Keratinocyte (primary cell): ENCODE data around the gene CIPC.
A peak's percentile ranks its signal among the peaks of the same experiment; 100 is the strongest.

ENCODE experiments used
- EZH2 ChIP-seq: IDR thresholded peaks from one replicate; pipeline ENCODE4 v1.6.1; 2012; ENCODE audit warnings: inconsistent platforms, mild to moderate bottlenecking, low read length, moderate library complexity
- TF ChIP-seq, protein P1 (sequence below), 3 experiments: IDR thresholded peaks in 1 of 3; conservative IDR thresholded peaks in 1 of 3; optimal IDR thresholded peaks in 1 of 3; 2 replicates in 2 of 3; 3 replicates in 1 of 3; pipeline versions ENCODE3 to v1.5.1; 2011; ENCODE audit warnings: low read length in 3 of 3, mild to moderate bottlenecking in 3 of 3, moderate library complexity in 2 of 3, control low read depth in 1 of 3, inconsistent platforms in 1 of 3; ENCODE audit not compliant: insufficient read depth in 2 of 3; ENCODE audit errors: extremely low read depth in 1 of 3

DNA sequence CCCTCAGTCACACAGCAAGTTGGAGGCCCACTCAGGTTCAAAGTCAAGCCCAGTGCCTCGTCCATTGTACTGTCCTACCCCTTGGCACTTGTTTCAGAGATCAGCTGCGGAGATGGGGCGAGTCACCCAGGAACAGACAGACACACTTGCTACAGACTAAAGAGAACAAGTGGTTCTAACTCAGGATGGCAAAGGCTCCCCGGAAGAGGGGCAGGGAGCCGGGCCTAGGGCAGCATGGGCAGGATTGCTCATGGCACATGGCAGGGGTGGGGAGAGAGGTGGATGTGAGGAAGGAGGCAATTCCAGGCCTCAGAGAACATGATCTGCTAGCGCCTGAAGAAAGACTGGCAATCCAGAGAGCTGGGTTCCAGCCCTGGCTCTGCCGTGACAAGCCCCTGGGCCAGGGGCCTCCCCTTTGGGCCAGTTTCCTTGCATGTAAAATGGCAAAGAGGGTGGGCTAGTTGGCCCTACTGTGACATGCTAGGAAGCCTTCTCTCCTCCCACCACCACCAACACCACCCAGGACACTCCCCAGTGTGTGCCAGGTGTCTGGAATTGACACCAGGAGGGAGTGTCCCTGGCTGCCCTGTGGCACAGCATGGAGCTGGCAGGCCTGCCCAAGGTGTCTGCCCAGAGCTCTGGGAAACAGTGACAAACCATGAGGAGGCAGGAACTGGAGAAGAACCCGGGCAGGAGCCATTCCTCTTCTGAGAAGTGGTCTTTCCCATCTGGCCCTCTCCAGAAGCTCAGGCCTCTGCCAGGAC lies 45.6 kb upstream of the CIPC start:
- TF ChIP-seq EZH2 = peak; percentile 22
- TF ChIP-seq, protein P1, sequence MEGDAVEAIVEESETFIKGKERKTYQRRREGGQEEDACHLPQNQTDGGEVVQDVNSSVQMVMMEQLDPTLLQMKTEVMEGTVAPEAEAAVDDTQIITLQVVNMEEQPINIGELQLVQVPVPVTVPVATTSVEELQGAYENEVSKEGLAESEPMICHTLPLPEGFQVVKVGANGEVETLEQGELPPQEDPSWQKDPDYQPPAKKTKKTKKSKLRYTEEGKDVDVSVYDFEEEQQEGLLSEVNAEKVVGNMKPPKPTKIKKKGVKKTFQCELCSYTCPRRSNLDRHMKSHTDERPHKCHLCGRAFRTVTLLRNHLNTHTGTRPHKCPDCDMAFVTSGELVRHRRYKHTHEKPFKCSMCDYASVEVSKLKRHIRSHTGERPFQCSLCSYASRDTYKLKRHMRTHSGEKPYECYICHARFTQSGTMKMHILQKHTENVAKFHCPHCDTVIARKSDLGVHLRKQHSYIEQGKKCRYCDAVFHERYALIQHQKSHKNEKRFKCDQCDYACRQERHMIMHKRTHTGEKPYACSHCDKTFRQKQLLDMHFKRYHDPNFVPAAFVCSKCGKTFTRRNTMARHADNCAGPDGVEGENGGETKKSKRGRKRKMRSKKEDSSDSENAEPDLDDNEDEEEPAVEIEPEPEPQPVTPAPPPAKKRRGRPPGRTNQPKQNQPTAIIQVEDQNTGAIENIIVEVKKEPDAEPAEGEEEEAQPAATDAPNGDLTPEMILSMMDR (optimal IDR thresholded peaks at IDR 0.05 in 1 of 3, IDR thresholded peaks at IDR 0.05 in 1 of 3, conservative IDR thresholded peaks at IDR 0.05 in 1 of 3; ENCODE audit: extremely low read depth in 1 of 3, insufficient read depth in 2 of 3, low read length in 3 of 3) = no peak
